Right cardiac atrium (tissue), 5 donors: ENCODE measurements around the gene CDK15. TPM values are rescaled to one million over a fixed set of nuclear protein-coding genes. Genes with fewer than 3 reads are reported as not detected.

Experiments used
- ATAC-seq, 2 donors: fragments of 200-7000 bp; cut with Tn5 transposase; one replicate each; pipeline versions ENCODE4 v1.8.0 to v1.9.1; 2020; ENCODE audit warnings: moderate library complexity in 2 of 2, mild to moderate bottlenecking in 1 of 2
- DNase-seq, 3 donors: peaks; one replicate each; pipeline ENCODE4 v3.0.0-alpha.2; 2020
- H3K27ac ChIP-seq: one replicate; pipeline ENCODE4 v1.5.1; 2013; ENCODE audit warnings: mild to moderate bottlenecking, low read length, control low read depth, moderate library complexity
- H3K27me3 ChIP-seq: one replicate; pipeline ENCODE4 v1.6.1; 2013; ENCODE audit not compliant: control insufficient read depth, insufficient read depth
- H3K4me1 ChIP-seq: one replicate; pipeline ENCODE4 v1.6.1; 2013; ENCODE audit warnings: low read length; ENCODE audit not compliant: control insufficient read depth, insufficient read depth
- H3K4me3 ChIP-seq: one replicate; pipeline ENCODE4 v1.5.1; 2013; ENCODE audit warnings: low read length, control low read depth
- H3K9me3 ChIP-seq: one replicate; pipeline ENCODE4 v1.6.1; 2013; ENCODE audit warnings: low read length; ENCODE audit not compliant: control insufficient read depth
- WGBS: extraction: QIAGEN DNeasy Blood & Tissue Kit; methylation state at CpG from one replicate; pipeline ENCODE4 v1.1.7; 2013; 5-methylcytosine and 5-hydroxymethylcytosine counted together
- intact Hi-C, 4 donors: fragments of 100-400 bp; cut with DNase I; formaldehyde crosslinking; loops; one replicate each; pipeline versions ENCODE4 v1.11.0 to v1.14.0; 2022 to 2023
- polyA plus RNA-seq: library from polyadenylated mRNA; stranded (reverse); fragments of 200-250 nt; gene quantifications from one replicate; pipeline ENCODE4 v1.2.3, GENCODE V29; 2013
- total RNA-seq, 4 donors: library from RNA; stranded (reverse); fragmentation: NEBNext Ultra II Directional; extraction: Animal tissue kit (Norgen Biotek cat#: 25700); gene quantifications; one replicate each; pipeline ENCODE4 v1.2.1, GENCODE V29; 2021
- donor health status: healthy with polysubstance abuse.
- donor health status: DM: no; HTN: yes; CAD: no.
- donor health status: DM: no; HTN: no; CAD: no.
- donor health status: DM: no; HTN: yes; CAD: no; lungs with severe emphysema.
- donor health status: DM: yes; HTN: yes; CAD: no.

Gene CDK15
- total and polyA plus RNA-seq, 5 donors, result 0.11 to 0.97 (median 0.37) TPM

DNA sequence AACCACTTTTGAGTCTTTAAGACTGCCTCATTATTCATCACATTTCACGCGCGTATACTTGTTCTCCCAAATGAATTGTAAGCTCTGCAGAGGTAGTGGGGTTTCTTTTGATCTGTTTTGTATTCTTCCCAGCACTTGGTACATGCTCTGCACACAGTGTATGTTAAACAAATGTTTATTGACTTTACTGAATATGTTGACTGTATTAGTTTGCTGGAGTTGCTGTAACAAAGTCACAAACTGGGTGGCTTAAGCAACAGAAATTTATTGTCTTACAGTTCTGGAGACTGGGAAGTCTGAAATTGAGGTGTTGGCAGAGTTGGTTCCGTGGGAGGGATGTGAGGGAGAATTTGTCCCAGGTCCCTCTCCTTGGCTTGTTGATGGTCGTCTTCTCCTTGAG, 65.1 kb downstream of the CDK15 start:
- Histone ChIP-seq H3K4me1 (no peaks in the 10 kb centered on the region), H3K27me3 (no peaks in the 10 kb centered on the region), H3K9me3 (no peaks in the 10 kb centered on the region), H3K27ac (no peak overlapping the region), H3K4me3 (no peak overlapping the region)
- no peak for ATAC-seq
- intact Hi-C loops, result no loop called here
- 90% methylated on average over 5 of the region's 5 CpGs for WGBS
- no peak for DNase-seq

DNA sequence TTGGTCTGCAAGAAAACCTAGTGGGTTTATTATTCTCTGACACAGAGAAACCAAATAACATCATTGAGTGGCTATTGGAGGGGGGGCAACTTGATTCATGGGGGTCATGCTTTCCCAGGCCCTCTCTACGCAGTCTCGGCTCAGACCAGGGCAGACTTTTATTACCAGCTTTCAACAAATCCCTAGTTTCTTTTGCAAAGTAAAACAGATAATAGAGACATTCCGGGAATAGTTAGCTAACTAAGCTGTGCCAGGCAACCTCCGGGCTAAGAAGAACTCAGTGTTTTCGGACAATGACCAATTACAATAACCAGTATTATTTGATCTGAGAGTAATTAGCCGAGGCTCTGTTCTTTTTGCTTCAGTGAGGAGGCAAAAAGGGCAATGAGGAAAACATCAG, 66.3 kb downstream of the CDK15 start:
- DNase-seq, result no peak
- Histone ChIP-seq H3K27ac (no peak overlapping the region), H3K9me3 (no peaks in the 10 kb centered on the region), H3K27me3 (no peaks in the 10 kb centered on the region), H3K4me3 (no peak overlapping the region), H3K4me1 (no peaks in the 10 kb centered on the region)
- no peak for ATAC-seq
- intact Hi-C loops, result no loop called here
- 77% methylated on average over 6 of the region's 6 CpGs for WGBS

DNA sequence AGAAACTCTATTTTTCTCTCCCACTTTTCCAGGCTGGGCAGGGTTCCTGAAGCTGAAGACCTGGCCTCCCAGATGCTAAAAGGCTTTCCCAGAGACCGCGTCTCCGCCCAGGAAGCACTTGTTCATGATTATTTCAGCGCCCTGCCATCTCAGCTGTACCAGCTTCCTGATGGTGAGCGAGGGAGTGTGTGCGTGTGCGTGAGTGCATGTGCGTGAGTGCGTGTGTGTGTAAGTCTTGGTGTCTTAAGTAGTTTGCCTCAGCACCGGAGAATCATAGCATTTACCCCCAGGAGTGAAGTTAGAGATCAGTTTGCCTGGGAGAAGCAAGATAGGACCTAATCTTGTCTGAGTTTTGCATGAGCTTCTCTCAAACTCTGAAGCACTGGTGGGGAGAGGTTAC, 73.7 kb downstream of the CDK15 start:
- H3K27me3 ChIP-seq, result no peaks in the 10 kb centered on the region
- H3K27ac ChIP-seq, result no peak overlapping the region
- H3K9me3 ChIP-seq, result no peaks in the 10 kb centered on the region
- 70% methylated on average over 10 of the region's 10 CpGs for WGBS
- DNase-seq (no peak), ATAC-seq (no peak)
- intact Hi-C loops, result loop anchor here in 2 of 4 donors (10.0 kb wide), 1 partner anchor 155 kb away; the partner anchor contains the start of gene FZD7 (in 2 of the 2)
- H3K4me1 ChIP-seq, result peaks cover 10% of the 10 kb centered on the region
- H3K4me3 ChIP-seq, result no peak overlapping the region

- WGBS, result 42% methylated on average over 3 of the region's 3 CpGs
- Histone ChIP-seq H3K27me3 (no peaks in the 10 kb centered on the region), H3K4me1 (peaks cover 10% of the 10 kb centered on the region), H3K27ac (no peak overlapping the region), H3K4me3 (no peak overlapping the region), H3K9me3 (no peaks in the 10 kb centered on the region)
- intact Hi-C loops, result loop anchor here in 2 of 4 donors (10.0 kb wide), 1 partner anchor 154 kb away; the partner anchor contains the start of gene FZD7 (in 2 of the 2)
- DNase-seq (no peak), ATAC-seq (no peak)
Measured at GRCh38 chr2:201880579-201880978, 74.2 kb downstream of the CDK15 start.

GRCh38 chr2:201880993-201881611, 74.8 kb downstream of the CDK15 start:
- Histone ChIP-seq H3K9me3 (no peaks in the 10 kb centered on the region), H3K27ac (no peak overlapping the region), H3K27me3 (no peaks in the 10 kb centered on the region), H3K4me3 (no peak overlapping the region), H3K4me1 (peaks cover 10% of the 10 kb centered on the region)
- intact Hi-C loops, result loop anchor here in 2 of 4 donors (10.0 kb wide), 1 partner anchor 154 kb away; the partner anchor contains the start of gene FZD7 (in 2 of the 2)
- DNase-seq (peak; percentile 28 to 69 (median 50)), ATAC-seq (peak; percentile 36 to 54)
- WGBS, result 54% methylated on average over 9 of the region's 9 CpGs

DNA sequence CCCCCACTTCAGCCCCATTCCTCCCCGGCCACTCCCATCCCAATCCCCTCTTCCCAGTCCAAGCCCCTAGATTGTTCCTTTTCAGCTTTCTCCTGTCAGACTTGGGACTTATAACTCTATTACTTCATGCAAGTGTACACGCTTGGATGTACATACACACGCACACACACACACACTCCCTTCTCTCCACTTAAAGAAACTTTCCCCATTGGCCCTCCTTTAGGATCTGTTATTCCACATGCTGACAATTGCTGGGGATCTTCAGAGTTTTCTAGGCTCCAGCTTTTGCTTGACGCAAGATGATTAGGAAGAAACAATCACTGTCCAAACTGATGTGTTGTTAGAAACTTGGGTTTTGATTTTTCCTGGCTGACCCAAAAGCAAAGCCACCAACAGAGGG, 75.4 kb downstream of the CDK15 start:
- 90% methylated on average over 4 of the region's 4 CpGs for WGBS
- Histone ChIP-seq H3K9me3 (no peaks in the 10 kb centered on the region), H3K27me3 (no peaks in the 10 kb centered on the region), H3K27ac (no peak overlapping the region), H3K4me1 (peaks cover 10% of the 10 kb centered on the region), H3K4me3 (no peak overlapping the region)
- ATAC-seq (no peak), DNase-seq (no peak)
- intact Hi-C loops, result loop anchor here in 2 of 4 donors (10.0 kb wide), 1 partner anchor 153 kb away; the partner anchor contains the start of gene FZD7 (in 2 of the 2)

- Histone ChIP-seq H3K4me1 (peaks cover 10% of the 10 kb centered on the region), H3K4me3 (no peak overlapping the region), H3K27me3 (no peaks in the 10 kb centered on the region), H3K27ac (no peak overlapping the region), H3K9me3 (no peaks in the 10 kb centered on the region)
- 24% methylated on average over 14 of the region's 14 CpGs for WGBS
- ATAC-seq (no peak), DNase-seq (peak in 2 of 3 donors; percentile 37 to 70)
- intact Hi-C loops, result loop anchor here in 2 of 4 donors (10.0 kb wide), 1 partner anchor 152 kb away; the partner anchor contains the start of gene FZD7 (in 2 of the 2)
Measured at GRCh38 chr2:201882353-201883090, 76.2 kb downstream of the CDK15 start.

DNA sequence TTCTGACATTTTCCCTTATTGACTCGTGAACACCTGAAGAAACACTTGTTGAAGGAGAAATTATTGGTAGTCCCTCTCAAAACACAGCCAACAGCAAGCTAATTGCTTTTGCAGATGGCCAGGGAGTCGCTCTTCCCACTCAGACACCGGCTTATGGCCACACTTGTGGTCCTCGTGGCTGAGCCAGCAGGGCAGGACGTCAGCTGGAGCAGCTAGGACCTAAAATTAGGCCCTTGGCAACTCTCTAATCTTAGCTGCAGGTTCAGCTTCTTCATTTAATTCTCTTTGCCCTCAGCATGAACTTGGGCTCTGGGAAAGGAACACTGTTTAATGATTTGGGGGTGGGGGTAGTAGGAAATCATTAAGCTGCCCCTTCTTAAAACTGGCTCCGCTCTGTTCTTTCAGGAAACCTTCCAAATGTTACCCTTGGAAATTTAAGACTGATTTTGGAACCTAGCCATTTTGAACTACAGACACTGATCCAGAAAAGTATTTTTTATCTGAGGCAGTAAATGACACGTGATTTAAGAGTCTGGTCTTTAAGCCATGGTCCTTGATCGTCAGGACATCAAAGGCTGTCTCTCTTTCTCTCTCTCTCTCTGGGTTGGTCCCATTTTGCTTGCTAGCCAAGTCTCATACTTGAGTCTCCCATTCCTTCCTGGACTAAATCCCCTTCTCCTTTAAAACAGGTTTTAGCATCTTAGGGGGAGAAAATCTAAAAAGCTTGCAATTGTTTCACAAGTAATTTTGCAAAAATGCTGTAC, 77.5 kb downstream of the CDK15 start:
- intact Hi-C loops, result loop anchor here in 2 of 4 donors (10.0 kb wide), 1 partner anchor 151 kb away; the partner anchor contains the start of gene FZD7 (in 2 of the 2)
- H3K4me1 ChIP-seq, result peaks cover 10% of the 10 kb centered on the region
- peak; percentile 86 to 90 for ATAC-seq

DNA sequence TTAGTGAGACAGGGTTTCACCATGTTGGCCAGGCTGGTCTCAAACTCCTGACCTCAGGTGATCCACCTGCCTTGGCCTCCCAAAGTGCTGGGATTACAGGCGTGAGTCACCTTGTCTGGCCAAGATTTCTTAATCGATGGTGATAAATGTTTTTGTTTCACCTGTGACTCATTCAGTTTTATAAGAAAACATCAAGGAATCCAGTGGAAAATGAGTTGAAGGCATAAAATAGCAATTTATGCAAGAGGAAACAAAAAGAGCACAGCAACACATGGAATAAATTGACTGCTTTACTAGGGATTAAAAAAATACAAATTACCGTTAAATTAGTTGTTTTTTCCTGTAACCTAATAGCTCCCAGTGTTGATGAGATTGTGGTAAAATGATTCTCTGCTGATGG, 80.2 kb downstream of the CDK15 start:
- 81% methylated on average over 3 of the region's 3 CpGs for WGBS
- no peaks in the 10 kb centered on the region for H3K27me3 ChIP-seq
- ATAC-seq, result no peak
- H3K27ac ChIP-seq, result no peak overlapping the region
- intact Hi-C loops, result loop anchor here in 2 of 4 donors (10.0 kb wide), 1 partner anchor 148 kb away; the partner anchor contains the start of gene FZD7 (in 2 of the 2)
- DNase-seq, result no peak
- H3K4me1 ChIP-seq, result peaks cover 10% of the 10 kb centered on the region
- no peak overlapping the region for H3K4me3 ChIP-seq
- no peaks in the 10 kb centered on the region for H3K9me3 ChIP-seq

More for the DNA sequence above, 77.5 kb downstream of the CDK15 start:
- H3K9me3 ChIP-seq, result no peaks in the 10 kb centered on the region
- H3K4me3 ChIP-seq, result no peak overlapping the region
- no peaks in the 10 kb centered on the region for H3K27me3 ChIP-seq
- H3K27ac ChIP-seq, result no peak overlapping the region
- 20% methylated on average over 8 of the region's 8 CpGs for WGBS
- DNase-seq, result peak; percentile 46 to 83 (median 76)

- Histone ChIP-seq H3K27ac (no peak overlapping the region), H3K4me1 (peaks cover under 1% of the 10 kb centered on the region), H3K4me3 (peak overlapping the region; percentile 66), H3K9me3 (no peaks in the 10 kb centered on the region), H3K27me3 (no peaks in the 10 kb centered on the region)
- DNase-seq, result no peak
- intact Hi-C loops, result loop anchor here in 2 of 4 donors (10.0 kb wide), 1 partner anchor 147 kb away; the partner anchor contains the start of gene FZD7 (in 2 of the 2)
- ATAC-seq, result no peak
- WGBS, result 17% methylated on average over 9 of the region's 9 CpGs
Measured at GRCh38 chr2:201887773-201888425, 81.6 kb downstream of the CDK15 start.
